ENCODE measurements around the gene ZSCAN5B. TPM values are rescaled to one million over a fixed set of nuclear protein-coding genes. Genes with fewer than 3 reads are reported as not detected.

ZSCAN5B gene
- total and polyA plus RNA-seq, 2 donors (not counting 1 experiment from before 2014, with no cell fraction given): not detected

DNA sequence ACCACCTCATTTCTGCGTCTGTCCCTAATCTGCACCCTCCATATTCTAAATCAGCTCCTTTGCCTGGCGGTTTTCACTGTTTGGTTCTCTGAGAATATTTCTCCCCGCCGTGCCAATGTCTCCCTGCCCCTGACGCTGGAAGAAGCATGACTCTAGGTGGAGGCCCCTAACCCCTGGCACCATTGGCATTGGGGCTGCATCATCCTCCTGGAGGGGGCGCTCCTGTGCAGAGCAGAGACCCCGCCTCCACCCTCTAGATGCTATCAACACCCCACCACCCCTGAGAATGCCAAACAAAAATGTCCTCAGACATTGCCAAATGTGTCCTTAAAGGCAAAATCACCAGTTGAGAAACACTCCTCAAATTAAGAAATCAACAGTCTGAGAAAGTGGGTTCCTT is 6.5 kb downstream of the ZSCAN5B start:
- TF ChIP-seq, protein P1, sequence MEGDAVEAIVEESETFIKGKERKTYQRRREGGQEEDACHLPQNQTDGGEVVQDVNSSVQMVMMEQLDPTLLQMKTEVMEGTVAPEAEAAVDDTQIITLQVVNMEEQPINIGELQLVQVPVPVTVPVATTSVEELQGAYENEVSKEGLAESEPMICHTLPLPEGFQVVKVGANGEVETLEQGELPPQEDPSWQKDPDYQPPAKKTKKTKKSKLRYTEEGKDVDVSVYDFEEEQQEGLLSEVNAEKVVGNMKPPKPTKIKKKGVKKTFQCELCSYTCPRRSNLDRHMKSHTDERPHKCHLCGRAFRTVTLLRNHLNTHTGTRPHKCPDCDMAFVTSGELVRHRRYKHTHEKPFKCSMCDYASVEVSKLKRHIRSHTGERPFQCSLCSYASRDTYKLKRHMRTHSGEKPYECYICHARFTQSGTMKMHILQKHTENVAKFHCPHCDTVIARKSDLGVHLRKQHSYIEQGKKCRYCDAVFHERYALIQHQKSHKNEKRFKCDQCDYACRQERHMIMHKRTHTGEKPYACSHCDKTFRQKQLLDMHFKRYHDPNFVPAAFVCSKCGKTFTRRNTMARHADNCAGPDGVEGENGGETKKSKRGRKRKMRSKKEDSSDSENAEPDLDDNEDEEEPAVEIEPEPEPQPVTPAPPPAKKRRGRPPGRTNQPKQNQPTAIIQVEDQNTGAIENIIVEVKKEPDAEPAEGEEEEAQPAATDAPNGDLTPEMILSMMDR (IDR thresholded peaks at IDR 0.05): no peak
- TF ChIP-seq EZH2 (IDR thresholded peaks at IDR 0.05; ENCODE audit: borderline replicate concordance, insufficient read depth, low read depth, low read length, poor library complexity, severe bottlenecking): no peak
- ChIA-PET POLR2A (no interaction called here), CTCF (no interaction called here)
- no peak overlapping the region for H3K4me3 Mint-ChIP-seq
- no peak overlapping the region for H3K27ac Mint-ChIP-seq
- no peak overlapping the region for H3K4me2 ChIP-seq (replicated peaks; ENCODE audit: low read depth, low read length, poor library complexity, severe bottlenecking)
- peaks cover 0 to 3% (median 0%) of the 10 kb centered on the region in 4 experiments for H3K27me3 ChIP-seq (replicated peaks in 1 of 4; ENCODE audit: control extremely low read depth in 1 of 4, control insufficient read depth in 3 of 4, insufficient read depth in 4 of 4, low read length in 3 of 4)
- no peaks in the 10 kb centered on the region for H3K36me3 ChIP-seq (replicated peaks in 1 of 2; ENCODE audit: control extremely low read depth in 1 of 2, control insufficient read depth in 1 of 2, extremely low read depth in 1 of 2, insufficient read depth in 2 of 2, low read length in 1 of 2)
- H3K4me3 ChIP-seq (ENCODE audit: control extremely low read depth in 1 of 5, extremely low read depth in 1 of 5, insufficient read depth in 1 of 5, low read depth in 2 of 5, low read length in 4 of 5): no peak overlapping the region
- no peaks in the 10 kb centered on the region for H3K4me1 ChIP-seq (ENCODE audit: control insufficient read depth in 2 of 2, insufficient read depth in 2 of 2, low read length in 2 of 2)
- ATAC-seq (ENCODE audit: low read depth): no peak
- H3K9me3 Mint-ChIP-seq (ENCODE audit: insufficient read depth): no peaks in the 10 kb centered on the region
- no peak overlapping the region for H2AFZ ChIP-seq (ENCODE audit: insufficient read depth, low read depth, low read length, poor library complexity, severe bottlenecking)
- peaks cover 12% of the 10 kb centered on the region for H3K27me3 Mint-ChIP-seq
- intact Hi-C loops (cut with micrococcal nuclease): no loop called here
- 87% methylated on average over 6 of the region's 7 CpGs for WGBS (ENCODE audit: insufficient coverage)
- H3K79me2 ChIP-seq (ENCODE audit: control insufficient read depth, insufficient read depth, low read length): no peaks in the 10 kb centered on the region
- H3K4me1 Mint-ChIP-seq: no peaks in the 10 kb centered on the region
- H4K20me1 ChIP-seq (ENCODE audit: control insufficient read depth, insufficient read depth, low read length, poor library complexity, severe bottlenecking): no peaks in the 10 kb centered on the region
- no peaks in the 10 kb centered on the region for H3K9me3 ChIP-seq (ENCODE audit: control extremely low read depth in 1 of 3, control insufficient read depth in 2 of 3, insufficient read depth in 1 of 3, low read length in 2 of 3)
- H3K27ac ChIP-seq (ENCODE audit: low read length in 2 of 2): no peak overlapping the region
- DNase-seq: no peak
- H3K9ac ChIP-seq (ENCODE audit: low read length): no peak overlapping the region

DNA sequence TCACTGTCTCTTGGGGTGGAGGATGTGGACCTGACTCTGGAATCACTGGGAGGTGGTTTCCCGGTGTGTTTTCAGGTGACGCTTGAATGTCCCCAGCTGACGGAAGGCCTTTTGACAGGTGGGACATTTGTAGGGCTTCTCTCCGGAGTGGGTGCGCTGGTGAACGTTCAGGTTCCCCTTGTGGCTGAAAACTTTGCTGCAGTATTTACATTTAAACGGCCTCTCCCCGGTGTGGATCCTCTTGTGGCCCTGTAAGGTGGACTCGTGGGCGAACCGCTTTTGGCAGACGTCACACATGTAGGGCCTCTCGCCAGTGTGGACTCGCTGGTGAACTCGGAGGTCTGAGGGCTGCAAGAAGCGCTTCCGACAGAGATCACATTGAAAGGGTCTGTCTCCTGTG is 7.8 kb downstream of the ZSCAN5B start:
- 87% methylated on average over 17 of the region's 17 CpGs for WGBS (ENCODE audit: insufficient coverage)
- no peak for TF ChIP-seq EZH2 (IDR thresholded peaks at IDR 0.05; ENCODE audit: borderline replicate concordance, insufficient read depth, low read depth, low read length, poor library complexity, severe bottlenecking)
- TF ChIP-seq, protein P1 (IDR thresholded peaks at IDR 0.05): no peak
- no peak overlapping the region for H3K4me2 ChIP-seq (replicated peaks; ENCODE audit: low read depth, low read length, poor library complexity, severe bottlenecking)
- Mint-ChIP-seq H3K9me3 (ENCODE audit: insufficient read depth) (no peaks in the 10 kb centered on the region), H3K27ac (no peak overlapping the region), H3K4me1 (no peaks in the 10 kb centered on the region), H3K4me3 (no peak overlapping the region), H3K27me3 (peaks cover 22% of the 10 kb centered on the region)
- H4K20me1 ChIP-seq (ENCODE audit: control insufficient read depth, insufficient read depth, low read length, poor library complexity, severe bottlenecking): no peaks in the 10 kb centered on the region
- H3K4me1 ChIP-seq (ENCODE audit: control insufficient read depth in 2 of 2, insufficient read depth in 2 of 2, low read length in 2 of 2): no peaks in the 10 kb centered on the region
- H3K27ac ChIP-seq (ENCODE audit: low read length in 2 of 2): no peak overlapping the region
- no peaks in the 10 kb centered on the region for H3K79me2 ChIP-seq (ENCODE audit: control insufficient read depth, insufficient read depth, low read length)
- H3K9me3 ChIP-seq (ENCODE audit: control extremely low read depth in 1 of 3, control insufficient read depth in 2 of 3, insufficient read depth in 1 of 3, low read length in 2 of 3): no peaks in the 10 kb centered on the region
- peaks cover 0 to under 1% (median 0%) of the 10 kb centered on the region in 4 experiments for H3K27me3 ChIP-seq (replicated peaks in 1 of 4; ENCODE audit: control extremely low read depth in 1 of 4, control insufficient read depth in 3 of 4, insufficient read depth in 4 of 4, low read length in 3 of 4)
- no peak overlapping the region for H3K4me3 ChIP-seq (ENCODE audit: control extremely low read depth in 1 of 5, extremely low read depth in 1 of 5, insufficient read depth in 1 of 5, low read depth in 2 of 5, low read length in 4 of 5)
- ATAC-seq (ENCODE audit: low read depth) (no peak), DNase-seq (no peak)
- H3K9ac ChIP-seq (ENCODE audit: low read length): no peak overlapping the region
- CTCF ChIA-PET: no interaction called here
- no peaks in the 10 kb centered on the region for H3K36me3 ChIP-seq (replicated peaks in 1 of 2; ENCODE audit: control extremely low read depth in 1 of 2, control insufficient read depth in 1 of 2, extremely low read depth in 1 of 2, insufficient read depth in 2 of 2, low read length in 1 of 2)
- intact Hi-C loops (cut with micrococcal nuclease): no loop called here
- no peak overlapping the region for H2AFZ ChIP-seq (ENCODE audit: insufficient read depth, low read depth, low read length, poor library complexity, severe bottlenecking)
- POLR2A ChIA-PET: no interaction called here

Data from B cell (primary cell).